NCI-H524 (cell line): Measurements from ENCODE around the gene ZNF138.
A peak's percentile ranks its signal among the peaks of the same experiment; 100 is the strongest.

Experiments
- DNase-seq, 2 experiments: peaks; one replicate each; lab custom pipeline; 2025; lab: John Stamatoyannopoulos, UW

Gene ZNF138

DNA sequence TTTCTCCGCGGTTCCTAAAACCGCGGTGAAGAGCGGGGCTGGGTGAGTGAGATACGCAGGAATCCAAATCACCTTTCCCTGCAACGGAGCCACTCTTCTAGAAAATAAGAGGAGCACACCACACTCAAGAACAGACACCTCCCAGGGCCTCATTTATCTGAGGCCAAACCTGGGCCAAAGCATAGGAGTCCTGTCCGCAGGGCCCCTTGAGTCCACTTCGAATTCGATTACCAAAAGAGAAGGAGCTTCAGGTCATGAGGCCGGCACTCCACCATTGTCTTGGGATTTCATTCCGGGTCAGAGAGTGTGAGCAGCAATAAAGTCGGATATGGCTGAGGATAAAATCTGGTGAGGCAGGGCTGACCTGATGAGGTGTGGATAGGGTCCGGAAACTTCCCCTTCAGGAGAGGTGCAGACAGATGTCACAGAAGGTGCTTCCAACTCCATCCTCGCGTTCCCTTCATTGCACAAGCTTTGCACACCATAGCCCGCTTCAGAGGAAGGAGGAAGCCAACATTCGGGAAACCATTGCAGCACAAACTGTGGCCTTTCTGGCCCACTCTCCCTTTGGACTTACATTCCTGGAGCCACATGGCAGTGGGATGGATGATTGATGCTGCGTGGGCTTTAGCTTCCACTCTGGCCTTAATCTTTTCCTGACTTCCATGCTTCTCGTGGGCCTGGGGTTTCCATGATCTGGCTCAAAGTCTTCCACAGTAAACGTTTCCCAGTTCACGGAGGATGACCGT lies 81.6 kb downstream of the ZNF138 start:
- DNase-seq, result no peak

DNA sequence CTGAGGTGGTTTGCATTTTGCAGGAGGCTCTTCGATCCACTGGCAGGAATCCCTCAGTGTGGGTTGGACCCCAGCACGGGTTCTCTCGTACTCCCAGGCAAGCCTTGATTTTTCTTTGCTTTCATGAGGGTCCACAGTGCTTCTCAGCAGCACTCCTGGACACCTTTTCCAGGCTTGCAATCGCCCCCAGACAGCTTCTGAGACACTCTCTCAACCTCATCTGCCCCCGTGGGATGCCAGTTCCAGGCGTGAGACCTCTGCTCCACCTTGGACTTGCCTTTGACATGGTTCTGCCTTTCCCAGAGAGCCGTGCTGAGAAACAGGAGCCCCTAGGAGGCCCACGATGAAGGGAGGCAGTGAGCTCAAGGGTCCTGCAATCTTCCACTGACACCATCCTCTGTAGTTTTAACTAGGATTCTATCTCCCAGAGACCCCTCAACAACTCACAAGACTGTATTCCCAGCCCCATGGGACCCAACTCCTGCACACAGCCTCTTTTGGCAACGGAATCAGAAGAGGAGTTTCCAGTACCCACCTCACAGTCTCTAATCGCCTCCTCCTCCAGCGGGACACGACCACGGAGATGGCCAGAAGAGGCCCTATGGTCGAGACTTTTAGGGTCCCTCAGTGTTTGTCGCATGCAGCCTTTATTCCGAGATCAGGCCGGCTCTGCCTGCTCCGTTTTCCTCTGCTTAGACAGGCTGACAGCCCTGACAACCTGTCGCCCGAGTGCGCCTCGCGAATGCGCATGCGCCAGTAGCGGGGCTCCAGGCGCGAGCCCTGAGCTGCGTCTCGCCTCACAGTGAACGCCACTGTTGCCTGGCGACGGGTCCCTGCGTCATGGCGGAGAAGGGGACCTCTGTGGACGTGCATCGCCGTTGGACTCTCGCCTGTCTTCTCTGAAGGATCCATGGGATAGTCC lies 82.8 kb downstream of the ZNF138 start:
- peak; percentile 54 to 84 for DNase-seq

DNA sequence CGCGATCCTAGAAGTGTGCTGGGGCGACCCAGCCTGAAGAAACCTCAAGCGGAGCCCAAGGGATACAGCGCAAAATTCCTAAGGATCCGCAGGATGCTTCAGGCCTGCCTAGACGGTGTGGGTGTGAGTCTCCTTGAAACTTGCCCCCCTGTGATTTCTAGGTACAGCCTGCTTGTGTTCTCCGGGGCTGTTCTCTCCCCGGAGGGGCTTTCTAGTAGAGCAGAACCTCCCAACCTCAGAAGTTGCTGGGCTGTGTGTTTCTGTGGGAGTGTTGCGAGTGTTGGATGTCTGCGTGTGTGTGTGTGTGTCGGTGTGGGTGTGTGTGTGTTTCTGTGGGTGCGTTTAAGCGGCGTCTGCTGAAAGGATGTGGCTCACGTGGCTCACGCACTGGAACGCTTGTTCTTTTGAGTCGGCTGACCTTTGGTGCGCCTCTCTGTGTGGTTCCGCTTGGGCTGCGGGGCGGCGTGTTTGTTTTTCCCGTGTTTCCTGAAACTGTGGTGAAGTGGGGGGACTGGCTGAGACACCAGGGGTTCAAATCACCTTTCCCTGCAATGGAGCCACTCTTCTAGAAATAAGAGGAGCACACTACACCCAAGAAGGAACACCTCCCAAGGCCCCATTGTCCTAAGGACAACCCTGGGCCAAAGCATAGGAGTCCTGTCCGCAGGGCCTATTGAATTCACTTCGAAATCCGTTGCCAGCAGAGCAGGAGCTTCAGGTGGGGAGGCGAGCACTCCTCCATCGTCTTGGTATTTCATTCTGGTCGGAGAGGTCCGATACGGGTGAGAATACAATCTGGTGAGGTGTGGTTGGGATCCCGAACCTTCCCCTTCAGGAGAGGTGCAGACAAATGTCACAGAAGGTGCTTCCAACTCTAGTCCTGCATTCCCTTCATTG lies 83.7 kb downstream of the ZNF138 start:
- DNase-seq, result no peak

DNA sequence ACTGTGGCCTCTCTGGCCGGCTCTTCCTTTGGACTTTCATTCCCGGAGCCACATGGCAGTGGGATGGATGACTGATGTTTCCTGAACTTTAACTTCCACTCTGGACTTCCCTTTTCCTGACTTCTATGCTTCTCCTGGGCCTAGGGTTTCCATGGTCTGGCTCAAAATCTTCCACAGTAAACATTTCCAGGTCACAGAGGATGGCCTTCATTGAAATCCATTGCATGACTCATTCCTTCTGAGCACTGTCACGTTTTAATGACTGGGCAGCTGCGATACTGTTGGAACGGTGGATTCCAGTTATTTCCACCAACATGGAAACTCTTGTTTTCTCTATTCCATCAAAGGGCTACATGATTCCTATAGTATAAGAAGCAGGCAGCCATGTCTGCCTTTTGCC lies 84.5 kb downstream of the ZNF138 start:
- no peak for DNase-seq

DNA sequence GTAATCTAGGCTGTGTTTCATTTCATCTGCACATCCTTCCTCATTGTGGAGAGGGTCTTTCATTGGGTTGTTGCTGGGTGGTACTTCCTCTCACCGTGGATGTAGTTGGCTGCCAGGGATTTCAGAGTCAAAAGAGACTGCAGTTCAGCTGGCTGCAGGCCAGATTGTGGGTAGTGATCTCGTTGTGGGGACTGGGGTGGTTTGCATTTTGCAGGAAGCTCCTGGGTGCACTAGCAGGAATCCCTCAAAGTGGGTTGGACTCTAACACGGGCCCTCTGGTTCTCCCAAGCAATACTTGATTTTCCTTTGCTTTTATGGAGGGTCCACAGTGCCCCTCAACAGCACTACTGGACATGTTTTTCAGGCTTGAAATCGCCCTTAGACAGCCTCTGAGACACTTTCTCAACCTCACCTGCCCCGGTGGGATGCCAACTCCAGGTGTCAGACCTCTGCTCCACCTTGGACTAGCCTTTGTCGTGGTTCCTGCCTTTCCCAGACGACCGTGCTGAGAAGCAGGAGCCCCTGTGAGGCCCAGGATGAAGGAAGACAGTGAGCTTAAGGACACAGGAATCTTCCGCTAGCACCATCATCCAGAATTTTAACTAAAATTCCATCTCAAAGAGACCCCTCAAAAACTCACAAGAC lies 85.0 kb downstream of the ZNF138 start:
- DNase-seq, result no peak

DNA sequence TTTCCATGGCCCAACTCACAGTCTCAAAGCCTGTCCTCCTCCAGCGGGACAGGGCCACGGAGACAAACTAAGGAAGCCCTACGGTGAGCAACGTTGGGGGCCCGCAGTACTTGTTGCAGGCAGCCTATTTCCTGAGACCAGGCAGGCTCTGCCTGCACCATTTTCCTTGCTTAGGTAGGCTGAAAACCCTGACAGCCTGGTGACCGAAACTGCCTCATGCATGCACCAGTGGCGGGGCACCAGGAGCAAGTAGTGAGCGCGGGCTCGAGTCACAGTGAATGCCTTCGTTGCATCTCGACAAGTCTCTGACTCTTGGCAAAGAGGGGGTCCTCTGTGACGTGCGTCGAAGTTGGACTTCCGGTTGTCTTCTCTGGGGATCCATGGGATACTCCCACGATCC lies 85.6 kb downstream of the ZNF138 start:
- DNase-seq, result no peak

DNA sequence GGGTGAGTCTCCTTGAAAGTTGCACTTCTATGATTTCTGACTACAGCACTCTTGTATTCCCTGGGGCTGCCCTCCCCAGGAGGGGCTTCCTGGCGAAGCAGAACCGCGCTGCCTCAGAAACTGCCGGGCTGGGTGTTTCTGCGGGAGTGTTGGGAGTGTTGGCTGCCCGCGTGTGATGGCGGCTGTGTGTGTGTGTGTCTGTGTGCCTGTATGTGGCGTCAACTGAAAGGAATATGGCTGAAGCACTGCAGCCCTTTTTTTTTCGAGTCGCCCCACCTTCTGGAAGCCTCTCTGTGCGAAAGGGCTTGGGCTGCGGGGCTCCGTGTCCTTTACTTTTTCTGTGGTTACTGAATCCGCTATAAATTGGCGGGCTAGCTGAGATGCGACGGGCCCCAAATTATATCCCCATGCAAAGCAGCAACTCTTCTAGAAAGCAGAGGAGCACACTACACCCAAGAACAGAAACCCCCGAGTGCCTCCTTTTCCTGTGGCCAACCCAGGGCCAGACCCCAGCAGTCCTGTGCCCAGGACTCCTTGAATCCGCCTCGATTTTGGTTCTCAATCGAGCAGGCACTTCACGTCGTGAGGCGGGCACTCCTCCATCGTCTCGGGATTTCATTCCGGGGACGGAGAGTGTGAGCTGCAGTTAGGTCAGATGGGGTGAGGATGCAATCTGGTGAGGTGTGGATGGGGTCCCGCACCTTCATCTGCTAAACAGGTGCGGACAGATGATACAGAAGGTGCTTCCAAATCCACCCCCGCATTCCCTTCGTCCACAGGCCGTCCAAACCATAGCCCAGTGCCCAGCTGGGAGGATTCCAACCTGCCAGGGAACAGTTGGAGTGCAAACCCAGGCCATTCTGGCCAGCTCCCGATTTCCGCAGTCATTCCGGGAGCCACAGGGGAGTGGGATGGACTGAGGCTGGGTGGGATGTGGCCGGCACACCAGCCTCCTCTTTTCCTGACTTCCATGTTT lies 86.4 kb downstream of the ZNF138 start:
- no peak for DNase-seq

DNA sequence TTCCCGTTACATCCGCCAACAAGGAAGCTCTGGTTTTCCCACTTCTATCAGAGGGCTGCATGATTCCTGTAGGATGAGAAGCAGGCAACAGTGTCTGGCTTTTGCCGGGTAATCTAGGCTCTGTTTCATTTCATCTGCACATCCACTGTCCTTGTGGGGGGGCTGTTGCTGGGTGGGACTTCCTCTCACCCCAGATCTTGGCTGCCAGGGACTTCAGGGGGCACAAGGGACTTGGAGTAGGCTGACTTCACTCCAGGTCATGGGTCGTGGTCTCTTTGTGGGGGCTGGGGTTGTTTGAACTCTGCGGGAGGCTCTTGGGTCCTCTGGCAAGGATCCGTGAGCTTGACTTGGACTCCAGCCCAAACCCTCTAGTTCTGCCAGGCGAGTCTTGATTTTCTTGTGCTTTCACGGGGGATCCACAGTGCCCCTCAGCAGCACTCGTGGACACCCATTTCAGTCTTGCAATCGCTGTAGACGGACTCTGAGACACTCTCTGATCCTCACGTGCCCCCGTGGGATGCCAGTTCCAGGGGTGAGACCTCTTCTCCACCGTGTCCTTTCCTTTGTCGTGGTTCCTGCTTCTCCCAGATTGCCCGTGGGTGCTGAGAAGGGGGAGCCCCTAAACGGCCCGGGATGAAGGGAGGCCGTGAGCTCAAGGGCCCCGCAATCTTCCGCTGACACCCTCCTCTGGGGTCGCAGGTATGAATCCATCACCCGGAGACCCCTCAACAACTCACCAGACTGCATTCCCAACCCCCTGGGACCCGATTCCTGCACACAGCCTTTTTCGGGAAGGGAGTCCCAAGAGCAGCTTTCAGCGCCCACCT lies 87.4 kb downstream of the ZNF138 start:
- no peak for DNase-seq

DNA sequence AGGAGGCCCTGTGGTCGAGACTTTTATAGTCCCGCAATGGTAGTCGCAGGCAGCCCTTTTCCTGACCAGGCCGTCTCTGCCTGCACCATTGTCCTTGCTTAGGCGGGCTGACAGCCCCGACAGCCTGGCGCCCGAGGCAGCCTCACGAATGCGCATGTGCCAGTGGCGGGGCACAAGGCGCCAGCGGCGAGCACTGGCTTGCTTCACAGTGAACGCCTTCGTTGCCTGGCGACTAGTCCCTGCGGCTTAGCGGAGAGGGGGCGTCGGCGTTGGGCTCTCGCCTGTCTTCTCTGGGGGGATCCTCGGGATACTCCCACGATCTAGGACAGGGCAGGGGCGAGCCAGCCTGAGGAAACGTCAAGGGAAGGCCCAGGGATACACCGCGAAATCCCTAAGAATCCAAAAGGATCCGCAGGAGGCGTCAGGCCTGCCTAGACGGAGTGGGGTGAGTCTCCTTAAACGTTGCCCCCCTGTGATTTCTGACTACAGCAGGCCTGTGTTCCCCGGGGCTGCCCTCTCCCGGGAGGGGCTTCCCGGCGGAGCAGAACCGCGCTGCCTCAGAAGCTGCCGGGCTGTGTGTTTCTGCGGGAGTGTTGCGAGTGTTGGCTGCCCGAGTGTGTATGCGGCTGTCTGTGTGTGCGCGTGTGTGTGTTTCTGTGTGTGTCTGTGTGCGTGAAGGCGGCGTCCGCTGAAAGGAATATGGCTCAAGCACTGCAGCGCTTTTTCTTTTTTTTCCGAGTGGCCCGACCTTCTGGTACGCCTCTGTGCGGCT lies 88.3 kb downstream of the ZNF138 start:
- DNase-seq, result peak in 1 of 2 experiments; percentile 43
